H9 (cell line): ENCODE measurements around the gene SGTB. TPM values are rescaled to one million over a fixed set of nuclear protein-coding genes. Genes with fewer than 3 reads are reported as not detected.

ENCODE experiments used
- DNase-seq: peaks from one replicate; pipeline ENCODE4 v3.0.0-alpha.2; 2017
- H2AFZ ChIP-seq: one replicate; pipeline ENCODE4 v1.6.1; 2013; ENCODE audit warnings: mild to moderate bottlenecking, low read length, control low read depth, moderate library complexity
- H2AK5ac ChIP-seq: 2 replicates; pipeline ENCODE4 v1.6.1; 2013; ENCODE audit warnings: low read length, control low read depth, mixed read lengths; ENCODE audit not compliant: insufficient read length
- H2BK120ac ChIP-seq: one replicate; pipeline ENCODE4 v1.6.1; 2013; ENCODE audit warnings: low read depth, mild to moderate bottlenecking, low read length, control low read depth, inconsistent platforms; ENCODE audit not compliant: poor library complexity, severe bottlenecking
- H2BK12ac ChIP-seq: 2 replicates; pipeline ENCODE4 v1.6.1; 2013; ENCODE audit warnings: low read length, control low read depth, mixed read lengths, low read depth; ENCODE audit not compliant: insufficient read length
- H2BK15ac ChIP-seq: 2 replicates; pipeline ENCODE4 v1.6.1; 2013; ENCODE audit warnings: low read depth, low read length, control low read depth
- H2BK20ac ChIP-seq: one replicate; pipeline ENCODE4 v1.6.1; 2013; ENCODE audit warnings: low read depth, mild to moderate bottlenecking, low read length, control low read depth, inconsistent platforms; ENCODE audit not compliant: poor library complexity, severe bottlenecking
- H2BK5ac ChIP-seq: 2 replicates; pipeline ENCODE4 v1.6.1; 2013; ENCODE audit warnings: low read length, control low read depth, mixed read lengths; ENCODE audit not compliant: insufficient read length
- H3K14ac ChIP-seq: 2 replicates; pipeline ENCODE4 v1.6.1; 2013; ENCODE audit warnings: low read length, control low read depth; ENCODE audit not compliant: insufficient read depth
- H3K18ac ChIP-seq: 2 replicates; pipeline ENCODE4 v1.6.1; 2013; ENCODE audit warnings: low read depth, mild to moderate bottlenecking, mixed read lengths, low read length, control low read depth; ENCODE audit not compliant: insufficient read length
- H3K23ac ChIP-seq: 2 replicates; pipeline ENCODE4 v1.6.1; 2013; ENCODE audit warnings: low read length, control low read depth, mixed read lengths, low read depth; ENCODE audit not compliant: insufficient read length
- H3K23me2 ChIP-seq: 2 replicates; pipeline ENCODE4 v1.6.1; 2013; ENCODE audit warnings: low read depth, mild to moderate bottlenecking, mixed read lengths, low read length, control low read depth; ENCODE audit not compliant: insufficient read length, poor library complexity, severe bottlenecking
- H3K27ac ChIP-seq: 2 replicates; pipeline ENCODE4 v1.5.1; 2013; ENCODE audit warnings: low read length, control low read depth, mixed read lengths, low read depth; ENCODE audit not compliant: insufficient read length
- H3K27me3 ChIP-seq: 2 replicates; pipeline ENCODE4 v1.6.1; 2013; ENCODE audit warnings: low read length, control low read depth, inconsistent platforms; ENCODE audit not compliant: insufficient read depth
- H3K4ac ChIP-seq: 2 replicates; pipeline ENCODE4 v1.6.1; 2013; ENCODE audit warnings: low read depth, mild to moderate bottlenecking, control low read depth, inconsistent platforms, low read length, moderate library complexity
- H3K4me1 ChIP-seq: 2 replicates; pipeline ENCODE4 v1.6.1; 2013; ENCODE audit warnings: low read length, control low read depth, inconsistent platforms; ENCODE audit not compliant: insufficient read depth
- H3K4me2 ChIP-seq: 2 replicates; pipeline ENCODE4 v1.6.1; 2013; ENCODE audit warnings: low read length, control low read depth, mixed read lengths; ENCODE audit not compliant: insufficient read length, insufficient read depth
- H3K56ac ChIP-seq: 2 replicates; pipeline ENCODE4 v1.6.1; 2013; ENCODE audit warnings: low read depth, mild to moderate bottlenecking, mixed read lengths, low read length, control low read depth; ENCODE audit not compliant: insufficient read length
- H3K79me1 ChIP-seq: 2 replicates; pipeline ENCODE4 v1.6.1; 2013; ENCODE audit warnings: low read depth, mild to moderate bottlenecking, moderate library complexity, low read length, control low read depth, inconsistent platforms; ENCODE audit not compliant: insufficient read depth, poor library complexity, severe bottlenecking
- H3K79me2 ChIP-seq: 2 replicates; pipeline ENCODE4 v1.6.1; 2013; ENCODE audit warnings: low read length, control low read depth, inconsistent platforms; ENCODE audit not compliant: insufficient read depth
- H3K9ac ChIP-seq: 2 replicates; pipeline ENCODE4 v1.6.1; 2013; ENCODE audit warnings: low read length, control low read depth, mixed read lengths; ENCODE audit not compliant: insufficient read length; ENCODE audit errors: extremely low read depth
- H3K9me3 ChIP-seq: one replicate; pipeline ENCODE4 v1.6.1; 2013; ENCODE audit warnings: low read depth, low read length, inconsistent platforms; ENCODE audit not compliant: control insufficient read depth
- H3T11ph ChIP-seq: one replicate; pipeline ENCODE4 v1.6.1; 2013; ENCODE audit warnings: mild to moderate bottlenecking, low read length, control low read depth, inconsistent platforms
- H4K20me1 ChIP-seq: one replicate; pipeline ENCODE4 v1.6.1; 2013; ENCODE audit not compliant: control insufficient read depth, insufficient read length, insufficient read depth
- H4K5ac ChIP-seq: 2 replicates; pipeline ENCODE4 v1.6.1; 2013; ENCODE audit warnings: low read depth, mild to moderate bottlenecking, mixed read lengths, low read length, control low read depth; ENCODE audit not compliant: insufficient read length
- H4K8ac ChIP-seq: replicated peaks from 2 replicates; pipeline ENCODE4 v1.6.1; 2013; ENCODE audit warnings: low read length, control low read depth, mixed read lengths, low read depth; ENCODE audit not compliant: insufficient read length
- H4K91ac ChIP-seq: 2 replicates; pipeline ENCODE4 v1.6.1; 2013; ENCODE audit warnings: low read depth, mild to moderate bottlenecking, moderate library complexity, mixed read lengths, low read length, control low read depth; ENCODE audit not compliant: insufficient read length
- H3K27ac Mint-ChIP-seq, 3 experiments: 2 replicates in 2 of 3; 3 replicates in 1 of 3; pipeline ENCODE4 v1.8.0; 2020 to 2021; ENCODE audit warnings: mixed read lengths in 3 of 3, mild to moderate bottlenecking in 1 of 3, moderate library complexity in 1 of 3
- H3K27me3 Mint-ChIP-seq: 2 replicates; pipeline ENCODE4 v1.8.0; 2021; ENCODE audit warnings: low read depth, mild to moderate bottlenecking, moderate library complexity, mixed read lengths
- H3K36me3 Mint-ChIP-seq, 3 experiments: 2 replicates in 2 of 3; 3 replicates in 1 of 3; pipeline ENCODE4 v1.8.0; 2020 to 2021; ENCODE audit warnings: low read depth in 3 of 3, mixed read lengths in 3 of 3; ENCODE audit not compliant: insufficient read depth in 1 of 3
- H3K4me1 Mint-ChIP-seq, 2 experiments: 2 replicates each; pipeline ENCODE4 v1.8.0; 2020; ENCODE audit warnings: mixed read lengths in 2 of 2
- H3K4me3 Mint-ChIP-seq, 2 experiments: 2 replicates in 1 of 2; 3 replicates in 1 of 2; pipeline ENCODE4 v1.8.0; 2020 to 2021; ENCODE audit warnings: mild to moderate bottlenecking in 2 of 2, mixed read lengths in 2 of 2, moderate library complexity in 1 of 2
- H3K9me3 Mint-ChIP-seq, 2 experiments: 2 replicates in 1 of 2; 3 replicates in 1 of 2; pipeline ENCODE4 v1.8.0; 2020; ENCODE audit warnings: mild to moderate bottlenecking in 2 of 2, mixed read lengths in 2 of 2, moderate library complexity in 1 of 2
- total RNA-seq: library from RNA; stranded (reverse); gene quantifications from 2 replicates; pipeline ENCODE4 v1.2.1, GENCODE V29; 2021
- TF ChIP-seq, protein P1 (sequence below): fragments of 200-600 bp; sonication (generic); conservative IDR thresholded peaks from 3 replicates; pipeline ENCODE4 v1.8.0; 2021; ENCODE audit warnings: antibody characterized with exemption, mild to moderate bottlenecking

The SGTB gene
- total RNA-seq, 1 experiment from 2014 or later: 18.7 TPM

DNA sequence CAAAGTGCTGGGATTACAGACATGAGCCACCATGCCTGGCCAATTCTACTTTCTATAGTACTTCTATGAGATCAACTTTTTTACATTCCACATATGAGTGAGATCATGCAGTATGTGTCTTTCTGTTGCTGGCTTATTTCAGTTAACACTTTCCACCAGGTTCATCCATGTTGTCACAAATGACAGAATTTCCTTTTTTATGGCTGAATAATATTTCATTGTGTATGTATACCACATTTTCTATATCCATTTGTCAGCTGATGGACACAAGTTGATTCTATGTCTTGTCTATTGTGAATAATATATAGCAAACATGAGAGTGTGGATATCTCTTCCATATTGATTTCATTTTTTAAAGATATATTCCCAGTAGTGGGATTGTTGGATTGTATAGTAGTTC is 17.3 kb upstream of the SGTB start:
- H2BK15ac ChIP-seq: no peak overlapping the region
- H3K9me3 Mint-ChIP-seq: no peaks in the 10 kb centered on the region
- peaks cover 2 to 8% (median 4%) of the 10 kb centered on the region in 3 experiments; a peak in 4 of 7 replicates for H3K36me3 Mint-ChIP-seq
- H3K4me1 Mint-ChIP-seq: peaks cover 6 to 11% of the 10 kb centered on the region in 2 experiments
- H3K4me2 ChIP-seq: no peak overlapping the region
- no peaks in the 10 kb centered on the region for H3K27me3 ChIP-seq
- H3K56ac ChIP-seq: no peak overlapping the region
- H3K79me1 ChIP-seq: no peaks in the 10 kb centered on the region
- TF ChIP-seq, protein P1, sequence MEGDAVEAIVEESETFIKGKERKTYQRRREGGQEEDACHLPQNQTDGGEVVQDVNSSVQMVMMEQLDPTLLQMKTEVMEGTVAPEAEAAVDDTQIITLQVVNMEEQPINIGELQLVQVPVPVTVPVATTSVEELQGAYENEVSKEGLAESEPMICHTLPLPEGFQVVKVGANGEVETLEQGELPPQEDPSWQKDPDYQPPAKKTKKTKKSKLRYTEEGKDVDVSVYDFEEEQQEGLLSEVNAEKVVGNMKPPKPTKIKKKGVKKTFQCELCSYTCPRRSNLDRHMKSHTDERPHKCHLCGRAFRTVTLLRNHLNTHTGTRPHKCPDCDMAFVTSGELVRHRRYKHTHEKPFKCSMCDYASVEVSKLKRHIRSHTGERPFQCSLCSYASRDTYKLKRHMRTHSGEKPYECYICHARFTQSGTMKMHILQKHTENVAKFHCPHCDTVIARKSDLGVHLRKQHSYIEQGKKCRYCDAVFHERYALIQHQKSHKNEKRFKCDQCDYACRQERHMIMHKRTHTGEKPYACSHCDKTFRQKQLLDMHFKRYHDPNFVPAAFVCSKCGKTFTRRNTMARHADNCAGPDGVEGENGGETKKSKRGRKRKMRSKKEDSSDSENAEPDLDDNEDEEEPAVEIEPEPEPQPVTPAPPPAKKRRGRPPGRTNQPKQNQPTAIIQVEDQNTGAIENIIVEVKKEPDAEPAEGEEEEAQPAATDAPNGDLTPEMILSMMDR: no peak
- no peak overlapping the region for H2BK120ac ChIP-seq
- no peak overlapping the region for H3K23ac ChIP-seq
- no peak overlapping the region for H2BK12ac ChIP-seq
- H2BK5ac ChIP-seq: no peak overlapping the region
- H3K79me2 ChIP-seq: peaks cover 24% of the 10 kb centered on the region; the same call in 1 of the 2 replicates
- no peak overlapping the region for H2AK5ac ChIP-seq
- no peak overlapping the region for H2AFZ ChIP-seq
- H3K27ac Mint-ChIP-seq: no peak overlapping the region
- no peaks in the 10 kb centered on the region for H3K9me3 ChIP-seq
- H3K4me3 Mint-ChIP-seq: no peak overlapping the region
- H2BK20ac ChIP-seq: no peak overlapping the region
- H3K27ac ChIP-seq: no peak overlapping the region
- H3K9ac ChIP-seq: no peak overlapping the region
- H3K18ac ChIP-seq: no peak overlapping the region
- H4K91ac ChIP-seq: no peak overlapping the region
- H3K23me2 ChIP-seq: no peaks in the 10 kb centered on the region
- H3K27me3 Mint-ChIP-seq: no peaks in the 10 kb centered on the region
- no peak overlapping the region for H3K4ac ChIP-seq
- H3T11ph ChIP-seq: no peak overlapping the region
- H4K5ac ChIP-seq: no peak overlapping the region
- H4K20me1 ChIP-seq: no peaks in the 10 kb centered on the region
- no peak for DNase-seq
- H3K14ac ChIP-seq: no peak overlapping the region
- H3K4me1 ChIP-seq: no peaks in the 10 kb centered on the region; the same call in 1 of the 2 replicates
- H4K8ac ChIP-seq: no peak overlapping the region
